A673 (cell line): ENCODE data around the gene ZCCHC24. TPM values are rescaled to one million over a fixed set of nuclear protein-coding genes. Genes with fewer than 3 reads are reported as not detected.

Source experiments
- BruUV-seq: library from RNA; stranded (reverse); fragments of 400-500 nt; replicated peaks from 2 replicates; lab custom pipeline; 2021; lab: Mats Ljungman, UMichigan
- CTCF ChIA-PET: fragments of 300-600 bp; sonication (Branson Sonifier 250); formaldehyde crosslinking; loops from one replicate; lab custom pipeline; 2022; ENCODE audit warnings: antibody characterized with exemption; lab: Charles Lee
- POLR2A ChIA-PET: fragments of 300-600 bp; sonication (Branson Sonifier 250); formaldehyde crosslinking; loops from one replicate; lab custom pipeline; 2022; ENCODE audit warnings: antibody characterized with exemption; ENCODE audit not compliant: low non-redundant PET; lab: Charles Lee
- DNase-seq: peaks from one replicate; pipeline ENCODE4 v3.0.0-alpha.2; 2015; ENCODE audit warnings: low spot score
- H3K27ac ChIP-seq: fragments of 200-600 bp; sonication (generic); 2 replicates; pipeline ENCODE4 v1.5.1; 2016; ENCODE audit warnings: mixed run types, low read depth, mild to moderate bottlenecking, mixed read lengths, antibody characterized with exemption, low read length; ENCODE audit not compliant: poor library complexity, severe bottlenecking
- H3K27me3 ChIP-seq: fragments of 200-600 bp; sonication (generic); replicated peaks from 2 replicates; pipeline ENCODE4 v1.6.1; 2017; ENCODE audit warnings: mixed run types, low read depth, mild to moderate bottlenecking, mixed read lengths, antibody characterized with exemption, low read length; ENCODE audit not compliant: insufficient read depth, poor library complexity
- H3K36me3 ChIP-seq: fragments of 200-600 bp; sonication (generic); 2 replicates; pipeline ENCODE4 v1.6.1; 2016; ENCODE audit warnings: mixed run types, mild to moderate bottlenecking, mixed read lengths, antibody characterized with exemption, low read length; ENCODE audit not compliant: insufficient read depth, poor library complexity, severe bottlenecking
- H3K4me1 ChIP-seq: fragments of 200-600 bp; sonication (generic); 2 replicates; pipeline ENCODE4 v1.6.1; 2017; ENCODE audit warnings: mixed run types, mild to moderate bottlenecking, mixed read lengths, antibody characterized with exemption, low read length; ENCODE audit not compliant: insufficient read depth, poor library complexity, severe bottlenecking
- H3K4me3 ChIP-seq: fragments of 200-600 bp; sonication (generic); 2 replicates; pipeline ENCODE4 v1.5.1; 2016; ENCODE audit warnings: low read depth, mixed run types, mild to moderate bottlenecking, mixed read lengths, low read length; ENCODE audit not compliant: poor library complexity, severe bottlenecking
- H3K9me3 ChIP-seq: fragments of 200-600 bp; sonication (generic); 2 replicates; pipeline ENCODE4 v1.6.1; 2016; ENCODE audit warnings: mixed run types, low read depth, mild to moderate bottlenecking, mixed read lengths, antibody characterized with exemption, low read length; ENCODE audit not compliant: poor library complexity, severe bottlenecking
- CTCF ChIP-seq: fragments of 300-800, 200-600 bp; sonication (generic); conservative IDR thresholded peaks from 2 replicates; pipeline ENCODE4 v1.5.1; 2017; ENCODE audit warnings: low read depth, mild to moderate bottlenecking, antibody characterized with exemption, low read length, moderate library complexity, mixed read lengths
- EZH2 ChIP-seq: fragments of 200-600 bp; sonication (generic); IDR thresholded peaks from 2 replicates; pipeline ENCODE4 v1.6.1; 2017; ENCODE audit warnings: borderline replicate concordance, low read depth, mild to moderate bottlenecking, mixed read lengths, antibody characterized with exemption, low read length; ENCODE audit not compliant: poor library complexity, severe bottlenecking
- intact Hi-C: fragments of 100-400 bp; cut with micrococcal nuclease; formaldehyde crosslinking; loops from one replicate; pipeline ENCODE4 v1.10.0; 2022; ENCODE audit not compliant: unreplicated experiment
- total RNA-seq: library from RNA; stranded (reverse); gene quantifications from 2 replicates; pipeline ENCODE4 v1.2.3, GENCODE V29; 2021

ZCCHC24 gene
- total RNA-seq, 1 experiment from 2014 or later: 9.8 TPM

GRCh38 chr10:79336739-79337138 is 108.7 kb downstream of the ZCCHC24 start:
- Histone ChIP-seq H3K4me1 (no peaks in the 10 kb centered on the region), H3K27me3 (no peaks in the 10 kb centered on the region), H3K9me3 (no peaks in the 10 kb centered on the region), H3K36me3 (no peaks in the 10 kb centered on the region), H3K27ac (no peak overlapping the region), H3K4me3 (no peak overlapping the region)
- TF ChIP-seq CTCF: no peak
- ChIA-PET CTCF (no interaction called here), POLR2A (no interaction called here)
- no peak for DNase-seq
- intact Hi-C loops: no loop called here
- no TSS peak for BruUV-seq

- TF ChIP-seq CTCF (no peak), EZH2 (no peak)
- CTCF ChIA-PET: no interaction called here
- Histone ChIP-seq H3K36me3 (no peaks in the 10 kb centered on the region), H3K9me3 (no peaks in the 10 kb centered on the region), H3K4me3 (no peak overlapping the region), H3K27me3 (no peaks in the 10 kb centered on the region), H3K27ac (no peak overlapping the region), H3K4me1 (no peaks in the 10 kb centered on the region)
- POLR2A ChIA-PET: no interaction called here
- BruUV-seq: no TSS peak
- intact Hi-C loops: no loop called here
- no peak for DNase-seq
These were observed 109.1 kb downstream of the ZCCHC24 start for GRCh38 chr10:79336276-79336675.

GRCh38 chr10:79335470-79336235 is 109.8 kb downstream of the ZCCHC24 start:
- Histone ChIP-seq H3K27me3 (no peaks in the 10 kb centered on the region), H3K4me3 (no peak overlapping the region), H3K9me3 (no peaks in the 10 kb centered on the region), H3K27ac (no peak overlapping the region), H3K4me1 (no peaks in the 10 kb centered on the region), H3K36me3 (no peaks in the 10 kb centered on the region)
- no peak for TF ChIP-seq CTCF
- TF ChIP-seq EZH2: no peak
- intact Hi-C loops: no loop called here
- ChIA-PET CTCF (no interaction called here), POLR2A (no interaction called here)
- DNase-seq: no peak
- no TSS peak for BruUV-seq
